Fibroblast of villous mesenchyme (primary cell): ENCODE data around the gene NTN5. TPM values are rescaled to one million over a fixed set of nuclear protein-coding genes. Genes with fewer than 3 reads are reported as not detected.
A peak's percentile ranks its signal among the peaks of the same experiment; 100 is the strongest.

ENCODE experiments used
- DNase-seq: peaks from one replicate; pipeline ENCODE4 v3.0.0-alpha.2; 2010; ENCODE audit warnings: low read depth
- H3K4me3 ChIP-seq: 2 replicates; pipeline ENCODE4 v1.5.1; 2011; ENCODE audit warnings: low read depth, mild to moderate bottlenecking, low read length
- total RNA-seq: library from RNA; depleted of rRNA; stranded (reverse); fragments of >200 nt; gene quantifications from 2 replicates; pipeline ENCODE4 v1.2.3, GENCODE V29; 2012
- TF ChIP-seq, protein P1 (sequence below): IDR thresholded peaks from 2 replicates; pipeline ENCODE4 v1.5.1; 2012; ENCODE audit warnings: low read depth, mild to moderate bottlenecking, low read length; ENCODE audit not compliant: insufficient read depth

The NTN5 gene
- total RNA-seq, 1 donor: not detected

GRCh38 chr19:48716562-48717291 lies 43.9 kb upstream of the NTN5 start:
- DNase-seq: peak; percentile 44
- H3K4me3 ChIP-seq: peak overlapping the region; percentile 41
- TF ChIP-seq, protein P1, sequence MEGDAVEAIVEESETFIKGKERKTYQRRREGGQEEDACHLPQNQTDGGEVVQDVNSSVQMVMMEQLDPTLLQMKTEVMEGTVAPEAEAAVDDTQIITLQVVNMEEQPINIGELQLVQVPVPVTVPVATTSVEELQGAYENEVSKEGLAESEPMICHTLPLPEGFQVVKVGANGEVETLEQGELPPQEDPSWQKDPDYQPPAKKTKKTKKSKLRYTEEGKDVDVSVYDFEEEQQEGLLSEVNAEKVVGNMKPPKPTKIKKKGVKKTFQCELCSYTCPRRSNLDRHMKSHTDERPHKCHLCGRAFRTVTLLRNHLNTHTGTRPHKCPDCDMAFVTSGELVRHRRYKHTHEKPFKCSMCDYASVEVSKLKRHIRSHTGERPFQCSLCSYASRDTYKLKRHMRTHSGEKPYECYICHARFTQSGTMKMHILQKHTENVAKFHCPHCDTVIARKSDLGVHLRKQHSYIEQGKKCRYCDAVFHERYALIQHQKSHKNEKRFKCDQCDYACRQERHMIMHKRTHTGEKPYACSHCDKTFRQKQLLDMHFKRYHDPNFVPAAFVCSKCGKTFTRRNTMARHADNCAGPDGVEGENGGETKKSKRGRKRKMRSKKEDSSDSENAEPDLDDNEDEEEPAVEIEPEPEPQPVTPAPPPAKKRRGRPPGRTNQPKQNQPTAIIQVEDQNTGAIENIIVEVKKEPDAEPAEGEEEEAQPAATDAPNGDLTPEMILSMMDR: no peak

GRCh38 chr19:48715681-48716171 lies 42.9 kb upstream of the NTN5 start:
- TF ChIP-seq, protein P1: no peak
- DNase-seq: peak; percentile 70
- H3K4me3 ChIP-seq: peak overlapping the region; percentile 67

DNA sequence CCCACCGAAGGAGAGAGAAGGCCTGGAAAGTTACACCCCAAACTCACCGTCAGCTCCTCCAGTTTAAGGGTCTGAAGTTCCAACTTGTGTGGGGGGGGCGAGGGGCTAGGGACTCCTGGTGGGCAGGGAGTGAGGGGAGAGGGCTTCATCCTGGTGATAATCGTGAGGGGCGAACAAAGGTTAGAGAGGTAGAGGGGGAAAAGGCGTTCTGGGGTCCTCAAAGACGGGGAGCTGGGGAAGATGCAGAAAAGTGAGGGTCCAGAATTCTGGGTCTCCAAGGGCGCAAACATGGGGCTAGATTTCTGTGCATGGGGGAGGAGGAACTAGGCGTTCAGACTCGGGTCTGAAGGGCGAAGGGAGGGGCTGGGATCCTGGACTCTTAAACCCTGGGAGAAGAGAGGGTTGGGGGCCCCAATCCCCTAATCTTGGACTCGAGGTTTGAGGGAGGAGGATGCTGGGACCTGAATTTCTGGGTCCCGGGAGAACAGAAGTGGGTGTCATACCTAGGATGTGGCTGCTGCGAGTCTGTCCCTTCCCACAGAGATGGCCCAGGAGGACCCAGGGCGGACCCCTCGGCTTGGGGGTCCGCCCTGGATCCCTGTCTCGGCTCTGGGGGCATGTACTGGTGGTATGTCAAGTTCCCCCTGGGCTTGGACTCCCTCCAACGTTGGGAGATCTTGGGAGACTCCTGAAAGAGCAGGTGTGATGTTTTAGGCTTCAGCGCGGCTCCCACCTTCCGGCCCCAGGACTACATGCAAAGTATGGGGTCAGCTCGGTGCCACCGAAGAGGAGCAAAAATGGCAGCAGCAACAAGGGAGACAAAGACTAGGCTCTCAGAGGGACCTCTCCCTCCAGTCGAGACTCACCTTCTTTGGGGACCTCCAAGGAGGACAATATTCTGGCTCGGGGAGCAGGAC lies 42.2 kb upstream of the NTN5 start:
- no peak for DNase-seq
- TF ChIP-seq, protein P1: no peak
- peak overlapping the region; percentile 67 for H3K4me3 ChIP-seq

DNA sequence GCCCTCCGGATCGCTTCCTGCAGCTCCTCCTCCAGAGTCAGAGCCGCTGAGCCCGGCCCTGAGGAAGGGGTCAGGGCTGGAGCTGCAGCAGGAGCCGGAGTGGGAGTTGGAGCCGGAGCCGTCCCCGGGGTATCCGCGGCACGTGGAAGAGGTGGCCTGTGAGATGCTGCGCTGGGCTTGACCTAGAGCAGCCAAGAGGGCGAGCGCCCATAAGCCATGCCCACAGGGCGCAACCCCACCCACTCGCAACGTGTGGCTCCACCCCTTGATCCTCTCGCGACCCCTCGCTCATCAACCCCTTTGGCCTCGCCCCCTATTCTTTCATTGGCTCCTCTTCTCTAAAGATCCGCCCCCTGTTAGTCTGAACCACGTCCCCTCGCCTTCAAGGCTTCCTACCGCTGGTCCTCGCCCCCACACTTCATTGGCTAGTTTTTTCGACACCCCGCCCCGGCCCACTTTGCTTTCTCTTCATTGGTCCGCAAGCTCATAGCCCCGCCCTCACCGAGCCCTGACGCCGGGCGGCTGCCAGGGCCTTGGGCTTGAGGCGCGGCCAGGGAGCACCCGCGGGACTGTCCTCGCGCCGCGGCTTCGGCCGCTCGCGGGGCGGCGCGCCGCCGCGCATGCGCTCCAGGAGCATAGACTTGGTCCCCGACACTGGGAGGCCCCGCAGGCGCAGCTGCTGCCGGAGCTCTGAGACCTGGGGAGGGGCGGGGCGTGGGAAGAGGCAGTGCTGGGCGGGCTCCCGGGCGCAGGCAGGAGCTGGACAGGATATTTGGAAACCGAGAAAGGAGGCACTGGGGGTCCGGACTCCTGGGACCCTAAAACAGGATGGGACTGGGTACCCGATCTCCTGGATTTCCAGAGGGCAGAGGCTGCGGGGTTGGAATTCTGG lies 41.3 kb upstream of the NTN5 start:
- DNase-seq: peak; percentile 100
- TF ChIP-seq, protein P1: no peak
- H3K4me3 ChIP-seq: peak overlapping the region; percentile 75

DNA sequence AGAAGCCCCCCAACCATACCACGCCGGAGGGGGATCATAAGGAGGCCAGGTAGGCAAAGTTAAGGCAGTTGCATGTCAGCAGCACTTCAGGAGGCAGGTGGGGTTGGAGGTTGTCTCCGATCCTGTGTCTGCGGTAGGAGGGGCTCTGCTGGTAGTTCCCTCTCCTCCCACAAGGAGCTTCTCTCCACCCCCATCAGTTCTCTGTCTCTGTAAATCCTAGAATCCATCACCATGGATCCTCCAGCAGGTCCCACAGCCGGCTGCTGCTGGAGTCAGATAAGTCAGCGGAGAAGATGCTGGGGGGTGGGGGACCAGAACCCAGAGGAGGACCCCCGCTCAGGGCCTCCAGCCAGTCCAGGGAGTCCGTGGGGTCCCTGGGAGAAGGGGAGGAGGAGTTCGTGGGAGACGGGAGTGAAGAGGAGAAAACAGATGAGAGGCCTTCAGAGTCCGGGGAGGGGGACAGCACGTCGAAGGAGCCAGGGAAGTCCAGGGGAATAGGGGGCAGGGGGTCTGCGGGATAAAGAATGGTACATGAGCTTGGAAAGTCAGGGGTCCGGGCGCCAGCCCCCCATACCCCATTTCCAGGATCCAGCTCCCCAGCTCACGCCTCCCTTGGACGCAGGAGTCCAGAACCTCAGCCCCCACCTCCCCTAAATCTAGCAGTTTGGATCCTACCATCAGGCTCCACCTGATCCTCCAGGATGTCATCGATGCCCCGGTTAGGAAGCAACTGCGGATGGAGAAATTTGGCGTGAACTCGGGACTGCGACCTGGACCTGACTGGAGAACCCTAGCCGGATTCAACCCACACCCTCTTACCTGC lies 40.4 kb upstream of the NTN5 start:
- DNase-seq: no peak
- TF ChIP-seq, protein P1: peak; percentile 41
- peak overlapping the region; percentile 75 for H3K4me3 ChIP-seq
